GM18498 (cell line): ENCODE measurements around the gene CEP350.

Experiments
- ATAC-seq: cut with Tn5 transposase; IDR thresholded peaks from one replicate; pipeline ENCODE4 v1.9.1; 2021; ENCODE audit warnings: mild to moderate bottlenecking, moderate library complexity; ENCODE audit not compliant: unreplicated experiment

Gene CEP350

GRCh38 chr1:180046674-180047073, 92.1 kb downstream of the CEP350 start:
- no peak for ATAC-seq

- ATAC-seq, result no peak
These were observed 99.3 kb downstream of the CEP350 start for GRCh38 chr1:180053594-180054567.

- no peak for ATAC-seq
These were observed 103.3 kb downstream of the CEP350 start for GRCh38 chr1:180057883-180058396.

GRCh38 chr1:180061019-180061418, 106.4 kb downstream of the CEP350 start:
- no peak for ATAC-seq

GRCh38 chr1:180062452-180062971, 107.9 kb downstream of the CEP350 start:
- ATAC-seq, result no peak

GRCh38 chr1:180065408-180065807, 110.8 kb downstream of the CEP350 start:
- no peak for ATAC-seq

GRCh38 chr1:180066150-180066549, 111.5 kb downstream of the CEP350 start:
- no peak for ATAC-seq

- no peak for ATAC-seq
These were observed 115.7 kb downstream of the CEP350 start for GRCh38 chr1:180070286-180070685.

GRCh38 chr1:180071759-180072158, 117.1 kb downstream of the CEP350 start:
- ATAC-seq, result no peak

- no peak for ATAC-seq
These were observed 125.8 kb downstream of the CEP350 start for GRCh38 chr1:180080439-180080838.

- ATAC-seq, result no peak
These were observed 126.9 kb downstream of the CEP350 start for GRCh38 chr1:180081474-180081873.

GRCh38 chr1:180083164-180083563, 128.6 kb downstream of the CEP350 start:
- no peak for ATAC-seq

- no peak for ATAC-seq
These were observed 130.3 kb downstream of the CEP350 start for GRCh38 chr1:180084867-180085266.

- ATAC-seq, result no peak
These were observed 130.7 kb downstream of the CEP350 start for GRCh38 chr1:180085331-180085730.

- ATAC-seq, result no peak
These were observed 138.5 kb downstream of the CEP350 start for GRCh38 chr1:180092931-180093650.

- no peak for ATAC-seq
These were observed 140.2 kb downstream of the CEP350 start for GRCh38 chr1:180094705-180095295.

- no peak for ATAC-seq
These were observed 142.1 kb downstream of the CEP350 start for GRCh38 chr1:180096584-180097325.

GRCh38 chr1:180097326-180097605, 142.7 kb downstream of the CEP350 start:
- no peak for ATAC-seq

GRCh38 chr1:180101411-180101810, 146.8 kb downstream of the CEP350 start:
- no peak for ATAC-seq

GRCh38 chr1:180103819-180104218, 149.2 kb downstream of the CEP350 start:
- ATAC-seq, result no peak

GRCh38 chr1:180112091-180112490, 157.5 kb downstream of the CEP350 start:
- ATAC-seq, result no peak
